HepG2 (cell line): Measurements from ENCODE around the gene FGF14. TPM values are rescaled to one million over a fixed set of nuclear protein-coding genes. Genes with fewer than 3 reads are reported as not detected.

ENCODE experiments used
- ATAC-seq: fragments of 200-7000 bp; cut with Tn5 transposase; 3 replicates; pipeline ENCODE4 v1.9.1; 2020; ENCODE audit warnings: mild to moderate bottlenecking, moderate library complexity
- BruUV-seq: library from RNA; stranded (reverse); fragments of 400-500 nt; replicated peaks from 2 replicates; lab custom pipeline; 2021; lab: Mats Ljungman, UMichigan
- CTCF ChIA-PET: fragments of 300-600 bp; formaldehyde crosslinking; extraction: SDS; loops from one replicate; lab custom pipeline; 2021; ENCODE audit warnings: low total read pairs, inconsistent platforms, low intra/inter-chr PET ratio; lab: Yijun Ruan, JAX
- POLR2A ChIA-PET: fragments of 350-600 bp; sonication (Branson Sonifier 250); formaldehyde crosslinking; loops from one replicate; lab custom pipeline; 2020; ENCODE audit warnings: antibody characterized with exemption, inconsistent platforms; lab: Yijun Ruan, JAX
- DNase-seq: peaks from one replicate; pipeline ENCODE4 v3.0.0-alpha.2; 2015; ENCODE audit warnings: low spot score
- FAIRE-seq: peaks from 3 replicates; lab custom pipeline; 2011; peaks lifted over from hg19 to GRCh38; lab: Jason Lieb, UNC
- H2AFZ ChIP-seq: one replicate; pipeline ENCODE4 v1.6.1; 2011; ENCODE audit warnings: low read length, inconsistent platforms
- H3K27ac ChIP-seq: fragments of 300-600 bp; 3 replicates; pipeline ENCODE4 v1.8.0; 2011; ENCODE audit warnings: mixed run types, mild to moderate bottlenecking, mixed read lengths, low read length, inconsistent platforms; ENCODE audit not compliant: insufficient read depth; ENCODE audit errors: extremely low read length
- H3K27me3 ChIP-seq, 2 experiments: fragments of 200-600 bp in 1 of 2; 2 replicates in 1 of 2; 3 replicates in 1 of 2; pipeline versions ENCODE4 v1.6.0 to v1.8.0; 2011; ENCODE audit warnings: low read length in 2 of 2, mild to moderate bottlenecking in 2 of 2, moderate library complexity in 2 of 2, inconsistent platforms in 1 of 2; ENCODE audit not compliant: insufficient read depth in 2 of 2, control insufficient read depth in 1 of 2
- H3K36me3 ChIP-seq, 2 experiments: fragments of 200-600 bp in 1 of 2; replicated peaks in 1 of 2; 2 replicates in 1 of 2; 3 replicates in 1 of 2; pipeline versions ENCODE4 v1.5.1 to v1.8.0; 2011; ENCODE audit warnings: low read length in 2 of 2, inconsistent platforms in 1 of 2; ENCODE audit not compliant: insufficient read depth in 2 of 2, control insufficient read depth in 1 of 2
- H3K4me1 ChIP-seq: 2 replicates; pipeline ENCODE4 v1.5.1; 2012; ENCODE audit warnings: low read length, inconsistent platforms; ENCODE audit not compliant: insufficient read depth
- H3K4me2 ChIP-seq: 2 replicates; pipeline ENCODE4 v1.6.0; 2011; ENCODE audit warnings: low read depth, low read length, inconsistent platforms
- H3K4me3 ChIP-seq, 3 experiments: fragments of 200-600 bp in 1 of 3; sonication (generic), shearing (Covaris generic) in 1 of 3; replicated peaks in 1 of 3; 2 replicates each; pipeline ENCODE4 v1.5.1; 2011 to 2016; ENCODE audit warnings: low read length in 3 of 3, inconsistent platforms in 2 of 3, low read depth in 2 of 3, mild to moderate bottlenecking in 2 of 3, control low read depth in 1 of 3, mixed read lengths in 1 of 3; ENCODE audit not compliant: insufficient read depth in 1 of 3
- H3K79me2 ChIP-seq: one replicate; pipeline ENCODE4 v1.6.1; 2011; ENCODE audit warnings: low read length, inconsistent platforms; ENCODE audit not compliant: insufficient read depth
- H3K9ac ChIP-seq: 2 replicates; pipeline ENCODE4 v1.6.0; 2011; ENCODE audit warnings: mild to moderate bottlenecking, low read depth, low read length, inconsistent platforms; ENCODE audit not compliant: insufficient read depth
- H3K9me3 ChIP-seq: 2 replicates; pipeline ENCODE4 v1.5.1; 2012; ENCODE audit warnings: mild to moderate bottlenecking, low read length
- H4K20me1 ChIP-seq: 2 replicates; pipeline ENCODE4 v1.6.0; 2011; ENCODE audit warnings: inconsistent platforms, mild to moderate bottlenecking, low read length, moderate library complexity; ENCODE audit not compliant: insufficient read depth
- BATF2 ChIP-seq: sonication (generic); formaldehyde crosslinking; IDR thresholded peaks from 2 replicates; pipeline ENCODE4 v1.8.0; 2022; ENCODE audit warnings: mild to moderate bottlenecking, missing genetic modification reagents, moderate library complexity
- BORCS8-MEF2B ChIP-seq: sonication (generic); formaldehyde crosslinking; IDR thresholded peaks from 2 replicates; pipeline ENCODE4 v1.8.0; 2022; ENCODE audit warnings: mild to moderate bottlenecking, missing genetic modification reagents
- EED ChIP-seq: sonication (generic); formaldehyde crosslinking; IDR thresholded peaks from 2 replicates; pipeline ENCODE4 v1.5.0; 2020; ENCODE audit warnings: mild to moderate bottlenecking, missing genetic modification reagents
- IRF2 ChIP-seq: IDR thresholded peaks from 2 replicates; pipeline ENCODE4 v1.6.1; 2018; ENCODE audit warnings: missing genetic modification reagents, missing compliant biosample characterization
- IRX3 ChIP-seq: sonication (generic); formaldehyde crosslinking; IDR thresholded peaks from 2 replicates; pipeline ENCODE4 v1.8.1; 2023; ENCODE audit warnings: mild to moderate bottlenecking, low read depth, missing genetic modification reagents, borderline replicate concordance
- MXD3 ChIP-seq: IDR thresholded peaks from 2 replicates; pipeline ENCODE4 v1.6.1; 2016; ENCODE audit warnings: mild to moderate bottlenecking, missing biosample characterization, missing genetic modification reagents
- ZNF446 ChIP-seq: sonication (generic); formaldehyde crosslinking; IDR thresholded peaks from 2 replicates; pipeline ENCODE4 v1.5.0; 2020; ENCODE audit warnings: mild to moderate bottlenecking, missing genetic modification reagents
- ZNF484 ChIP-seq: sonication (generic); formaldehyde crosslinking; IDR thresholded peaks from 2 replicates; pipeline ENCODE4 v1.5.1; 2020; ENCODE audit warnings: mild to moderate bottlenecking, low read depth, missing genetic modification reagents, borderline replicate concordance
- ZNF781 ChIP-seq: sonication (generic); formaldehyde crosslinking; IDR thresholded peaks from 2 replicates; pipeline ENCODE4 v1.5.1; 2020; ENCODE audit warnings: borderline replicate concordance, mild to moderate bottlenecking, missing genetic modification reagents; ENCODE audit errors: not compliant biosample characterization
- in situ Hi-C: cut with HindIII; loops from 2 replicates; pipeline ENCODE4 v1.10.0; 2017; ENCODE audit warnings: low pct_unique_long_range_greater_than_20kb; ENCODE audit not compliant: extremely low pct_ligation_motif_present
- intact Hi-C: fragments of 100-400 bp; cut with micrococcal nuclease; formaldehyde crosslinking; loops from one replicate; pipeline ENCODE4 v1.10.0; 2022; ENCODE audit not compliant: unreplicated experiment
- polyA plus RNA-seq, 8 experiments: library from polyadenylated mRNA; depleted of rRNA in 3 of 8; stranded (reverse) in 7 of 8; unstranded in 1 of 8; fragments of >200 nt; fragmentation: Illumina TruSeq in 4 of 8; extraction: Trizol in 4 of 8; gene quantifications; 2 replicates each; pipeline versions ENCODE4 v1.2.1 to v1.2.3, GENCODE V29; 2011 to 2016; ENCODE audit warnings: low read depth in 4 of 8, missing spikeins in 1 of 8, mixed read lengths in 1 of 8; ENCODE audit not compliant: insufficient read depth in 1 of 8
- total RNA-seq, 5 experiments: library from RNA; depleted of rRNA; stranded (reverse); fragments of >200 nt; fragmentation: Illumina TruSeq; extraction: Trizol; gene quantifications; 2 replicates each; pipeline ENCODE4 v1.2.3, GENCODE V29; 2016; ENCODE audit warnings: low read depth in 1 of 5

The FGF14 gene
- total and polyA plus RNA-seq, 2 of the 13 experiments (the other 11 are each of a cell fraction or from before 2014, with no cell fraction given) = not detected

- Histone ChIP-seq H3K9ac (no peak overlapping the region), H3K9me3 (no peaks in the 10 kb centered on the region), H4K20me1 (no peaks in the 10 kb centered on the region), H3K27ac (no peak overlapping the region), H3K79me2 (no peaks in the 10 kb centered on the region), H3K4me2 (no peak overlapping the region), H2AFZ (no peak overlapping the region), H3K27me3 (no peaks in the 10 kb centered on the region)
- no peak for FAIRE-seq
- no TSS peak for BruUV-seq
- intact Hi-C loops = no loop called here
- TF ChIP-seq BATF2 (CRISPR knock-in tag) (no peak), ZNF446 (CRISPR knock-in tag) (no peak), BORCS8-MEF2B (CRISPR knock-in tag) (no peak), IRF2 (CRISPR knock-in tag) (no peak), EED (CRISPR knock-in tag) (no peak), ZNF781 (CRISPR knock-in tag) (no peak), MXD3 (CRISPR knock-in tag) (no peak), IRX3 (CRISPR knock-in tag) (no peak), ZNF484 (no peak)
- TF ChIP-seq, all 625 proteins: peak for 0
- ChIA-PET CTCF (no interaction called here), POLR2A (no interaction called here)
- H3K4me1 ChIP-seq = no peaks in the 10 kb centered on the region
- H3K36me3 ChIP-seq = no peaks in the 10 kb centered on the region
- ATAC-seq (no peak), DNase-seq (no peak)
- in situ Hi-C loops = no loop called here
- H3K4me3 ChIP-seq = no peak overlapping the region
Measured at GRCh38 chr13:102373221-102373620, 28.6 kb downstream of the FGF14 start.
